IMR-90 (cell line): Measurements from ENCODE around the gene MGAT3. TPM values are rescaled to one million over a fixed set of nuclear protein-coding genes. Genes with fewer than 3 reads are reported as not detected.

ENCODE experiments used
- ATAC-seq: fragments of 200-7000 bp; cut with Tn5 transposase; 2 replicates; pipeline ENCODE4 v1.9.1; 2020; ENCODE audit warnings: low read depth, mild to moderate bottlenecking, moderate library complexity
- BruUV-seq: library from RNA; stranded (reverse); fragments of 400-500 nt; replicated peaks from 2 replicates; lab custom pipeline; 2021; lab: Mats Ljungman, UMichigan
- CTCF ChIA-PET: fragments of 300-600 bp; formaldehyde crosslinking; extraction: SDS; loops from one replicate; lab custom pipeline; 2021; ENCODE audit warnings: antibody characterized with exemption; lab: Yijun Ruan, JAX
- POLR2A ChIA-PET: fragments of 300-600 bp; sonication (Branson Sonifier 250); formaldehyde crosslinking; loops from one replicate; lab custom pipeline; 2022; ENCODE audit warnings: antibody characterized with exemption; ENCODE audit not compliant: unreplicated experiment; lab: Charles Lee
- DNase-seq: peaks from one replicate; pipeline ENCODE4 v3.0.0; 2013
- H2AFZ ChIP-seq: replicated peaks from 2 replicates; pipeline ENCODE3; 2013; ENCODE audit warnings: low read length, mild to moderate bottlenecking; ENCODE audit not compliant: poor library complexity
- H2AK5ac ChIP-seq: 2 replicates; pipeline ENCODE4 v1.6.1; 2013; ENCODE audit warnings: low read depth, low read length, inconsistent platforms
- H2AK9ac ChIP-seq: replicated peaks from 2 replicates; pipeline ENCODE3; 2013; ENCODE audit warnings: mild to moderate bottlenecking, low read depth, low read length, moderate library complexity; ENCODE audit not compliant: poor library complexity
- H2BK120ac ChIP-seq: 2 replicates; pipeline ENCODE4 v1.6.1; 2013; ENCODE audit warnings: low read depth, low read length, inconsistent platforms
- H2BK15ac ChIP-seq: 3 replicates; pipeline ENCODE4 v1.6.1; 2013; ENCODE audit warnings: low read depth, low read length, inconsistent platforms
- H2BK20ac ChIP-seq: 2 replicates; pipeline ENCODE4 v1.6.1; 2013; ENCODE audit warnings: low read depth, mild to moderate bottlenecking, inconsistent platforms, low read length, moderate library complexity
- H2BK5ac ChIP-seq: 2 replicates; pipeline ENCODE4 v1.6.1; 2013; ENCODE audit warnings: mild to moderate bottlenecking, low read depth, low read length, inconsistent platforms; ENCODE audit not compliant: poor library complexity, severe bottlenecking
- H3K14ac ChIP-seq: replicated peaks from 2 replicates; pipeline ENCODE4 v1.6.1; 2013; ENCODE audit warnings: low read depth, low read length, inconsistent platforms
- H3K18ac ChIP-seq: 2 replicates; pipeline ENCODE4 v1.6.1; 2013; ENCODE audit warnings: low read depth, low read length, control low read depth
- H3K23ac ChIP-seq: 2 replicates; pipeline ENCODE4 v1.6.1; 2013; ENCODE audit warnings: low read depth, low read length, inconsistent platforms
- H3K27ac ChIP-seq: 2 replicates; pipeline ENCODE4 v1.5.1; 2013; ENCODE audit warnings: mild to moderate bottlenecking, control low read depth, low read length; ENCODE audit not compliant: insufficient read depth
- H3K27me3 ChIP-seq: 2 replicates; pipeline ENCODE4 v1.6.1; 2013; ENCODE audit warnings: low read length; ENCODE audit not compliant: control insufficient read depth, insufficient read depth
- H3K36me3 ChIP-seq: 2 replicates; pipeline ENCODE4 v1.6.1; 2013; ENCODE audit warnings: low read length, mixed read lengths; ENCODE audit not compliant: control insufficient read depth, insufficient read depth
- H3K4ac ChIP-seq: 2 replicates; pipeline ENCODE4 v1.6.1; 2013; ENCODE audit warnings: low read depth, low read length, inconsistent platforms
- H3K4me1 ChIP-seq: 2 replicates; pipeline ENCODE4 v1.6.1; 2013; ENCODE audit warnings: low read length, mixed read lengths; ENCODE audit not compliant: control insufficient read depth, insufficient read depth
- H3K4me2 ChIP-seq: 2 replicates; pipeline ENCODE4 v1.6.1; 2013; ENCODE audit warnings: low read depth, mild to moderate bottlenecking, control low read depth, low read length, moderate library complexity
- H3K4me3 ChIP-seq: 2 replicates; pipeline ENCODE4 v1.5.1; 2013; ENCODE audit warnings: low read depth, mild to moderate bottlenecking, control low read depth, low read length, moderate library complexity; ENCODE audit not compliant: insufficient read depth
- H3K56ac ChIP-seq: 2 replicates; pipeline ENCODE4 v1.6.1; 2013; ENCODE audit warnings: low read length, inconsistent platforms; ENCODE audit not compliant: insufficient read depth; ENCODE audit errors: extremely low read depth
- H3K79me1 ChIP-seq, 2 experiments: 2 replicates each; pipeline ENCODE4 v1.6.1; 2013; ENCODE audit warnings: low read length in 2 of 2, inconsistent platforms in 1 of 2, low read depth in 1 of 2
- H3K9ac ChIP-seq: 2 replicates; pipeline ENCODE4 v1.6.1; 2013; ENCODE audit warnings: low read depth, low read length, control low read depth
- H3K9me1 ChIP-seq: 2 replicates; pipeline ENCODE4 v1.6.1; 2013; ENCODE audit warnings: low read length, inconsistent platforms; ENCODE audit not compliant: insufficient read depth
- H3K9me3 ChIP-seq: 2 replicates; pipeline ENCODE4 v1.6.1; 2013; ENCODE audit warnings: low read length; ENCODE audit not compliant: control insufficient read depth, insufficient read depth
- H4K20me1 ChIP-seq: 2 replicates; pipeline ENCODE4 v1.6.1; 2013; ENCODE audit warnings: low read length, inconsistent platforms; ENCODE audit not compliant: insufficient read depth
- H4K5ac ChIP-seq: 2 replicates; pipeline ENCODE4 v1.6.1; 2013; ENCODE audit warnings: mild to moderate bottlenecking, low read depth, low read length, control low read depth
- H4K8ac ChIP-seq, 2 experiments: 2 replicates each; pipeline ENCODE4 v1.6.1; 2013; ENCODE audit warnings: low read depth in 2 of 2, low read length in 2 of 2, control low read depth in 1 of 2, inconsistent platforms in 1 of 2
- H4K91ac ChIP-seq: 2 replicates; pipeline ENCODE4 v1.6.1; 2013; ENCODE audit warnings: low read depth, low read length, inconsistent platforms; ENCODE audit not compliant: insufficient read depth
- BHLHE40 ChIP-seq: fragments of 150-350 bp; IDR thresholded peaks from 2 replicates; pipeline ENCODE4 v1.6.1; 2016; ENCODE audit warnings: mild to moderate bottlenecking, low read depth, low read length
- CEBPB ChIP-seq: IDR thresholded peaks from 2 replicates; pipeline ENCODE4 v1.6.1; 2012; ENCODE audit warnings: low read depth, low read length, improper control_type of control experiment
- CHD1 ChIP-seq: IDR thresholded peaks from 2 replicates; pipeline ENCODE4 v1.6.1; 2012; ENCODE audit warnings: low read depth, low read length, improper control_type of control experiment
- ELK1 ChIP-seq: fragments of 150-350 bp; IDR thresholded peaks from 2 replicates; pipeline ENCODE4 v1.6.1; 2016; ENCODE audit warnings: low read depth, mild to moderate bottlenecking, low read length, moderate library complexity, borderline replicate concordance
- MAFK ChIP-seq: IDR thresholded peaks from 2 replicates; pipeline ENCODE4 v1.6.1; 2012; ENCODE audit warnings: low read depth, low read length, improper control_type of control experiment
- MAZ ChIP-seq: IDR thresholded peaks from 2 replicates; pipeline ENCODE4 v1.6.1; 2012; ENCODE audit warnings: low read depth, mild to moderate bottlenecking, low read length, improper control_type of control experiment, moderate library complexity, borderline replicate concordance
- MXI1 ChIP-seq: IDR thresholded peaks from 2 replicates; pipeline ENCODE4 v1.6.1; 2012; ENCODE audit warnings: low read depth, mild to moderate bottlenecking, low read length, moderate library complexity, borderline replicate concordance
- POLR2A ChIP-seq: IDR thresholded peaks from 2 replicates; pipeline ENCODE4 v1.6.1; 2012; ENCODE audit warnings: mild to moderate bottlenecking, low read depth, low read length
- RAD21 ChIP-seq: IDR thresholded peaks from 2 replicates; pipeline ENCODE4 v1.6.1; 2012; ENCODE audit warnings: low read length, improper control_type of control experiment
- RFX5 ChIP-seq: IDR thresholded peaks from 2 replicates; pipeline ENCODE4 v1.8.0; 2012; ENCODE audit warnings: low read depth, mild to moderate bottlenecking, low read length, moderate library complexity
- SMC3 ChIP-seq: fragments of 150-350 bp; IDR thresholded peaks from 2 replicates; pipeline ENCODE4 v1.6.1; 2016; ENCODE audit warnings: low read depth, mild to moderate bottlenecking, antibody characterized with exemption, low read length, moderate library complexity
- USF2 ChIP-seq: fragments of 150-350 bp; IDR thresholded peaks from 2 replicates; pipeline ENCODE4 v1.6.1; 2017; ENCODE audit warnings: mild to moderate bottlenecking, antibody characterized with exemption, low read length, low read depth
- WGBS, 2 experiments: methylation state at CpG; one replicate each; pipeline versions ENCODE4 v1.1.5 to v1.1.7; 2013; ENCODE audit warnings: missing lambda C conversion rate in 2 of 2; ENCODE audit not compliant: insufficient read length in 1 of 2; ENCODE audit errors: extremely low coverage in 2 of 2; 5-methylcytosine and 5-hydroxymethylcytosine counted together
- dilution Hi-C: fragments of 300-500 bp; cut with HindIII; formaldehyde crosslinking; loops from one replicate; pipeline ENCODE4 v1.14.3; 2018; ENCODE audit warnings: low sequenced_read_pairs; ENCODE audit not compliant: unreplicated experiment
- in situ Hi-C: fragments of 300-500 bp; cut with MboI; formaldehyde crosslinking; loops from 3 replicates; pipeline ENCODE4 v1.14.3; 2019; ENCODE audit warnings: low sequenced_read_pairs, inconsistent platforms, mixed read lengths
- intact Hi-C: fragments of 100-400 bp; cut with micrococcal nuclease; formaldehyde crosslinking; loops from 2 replicates; pipeline ENCODE4 v1.10.0; 2022
- polyA plus RNA-seq, 3 experiments: library from polyadenylated mRNA; depleted of rRNA; stranded (reverse); fragments of >200 nt; gene quantifications; 2 replicates each; pipeline ENCODE4 v1.2.3, GENCODE V29; 2012; ENCODE audit warnings: low replicate concordance in 1 of 3
- total RNA-seq: library from RNA; depleted of rRNA; stranded (reverse); fragments of >200 nt; gene quantifications from 2 replicates; pipeline ENCODE4 v1.2.3, GENCODE V29; 2012

Gene MGAT3
- total and polyA plus RNA-seq, 2 of the 4 experiments (the other 2 are of a cell fraction) = 0.36 to 1.1 TPM

GRCh38 chr22:39512026-39512425, 55.2 kb downstream of the MGAT3 start:
- no peak overlapping the region for H3K4me3 ChIP-seq
- no peak overlapping the region for H3K23ac ChIP-seq
- DNase-seq (no peak), ATAC-seq (no peak)
- H2AK5ac ChIP-seq = no peak overlapping the region
- no peak overlapping the region for H3K56ac ChIP-seq
- ChIA-PET CTCF (interaction anchor here (0.8 kb wide), 1 partner anchor 75 kb away, joined by 3 read pairs; no protein-coding TSS in a partner anchor), POLR2A (interaction anchor here (0.6 kb wide), 1 partner anchor 119 kb away, joined by 4 read pairs; no protein-coding TSS in a partner anchor)
- no peak overlapping the region for H2AK9ac ChIP-seq
- peaks cover 42 to 60% of the 10 kb centered on the region in 2 experiments for H3K79me1 ChIP-seq
- H4K5ac ChIP-seq = no peak overlapping the region
- no peak overlapping the region for H3K18ac ChIP-seq
- TF ChIP-seq RFX5 (no peak), RAD21 (no peak), BHLHE40 (no peak), MXI1 (no peak), POLR2A (no peak), CEBPB (no peak), ELK1 (no peak), CHD1 (no peak), SMC3 (no peak), MAFK (no peak), MAZ (no peak), USF2 (no peak)
- no peaks in the 10 kb centered on the region for H3K9me3 ChIP-seq
- H3K14ac ChIP-seq = no peak overlapping the region
- H4K8ac ChIP-seq = no peak overlapping the region
- no peaks in the 10 kb centered on the region for H3K27me3 ChIP-seq
- no peak overlapping the region for H3K27ac ChIP-seq
- peaks cover 57% of the 10 kb centered on the region for H3K36me3 ChIP-seq
- intact Hi-C loops (no loop called here), in situ Hi-C loops (loop anchor here (5.0 to 10.0 kb wide), 2 partner anchors 107 to 345 kb away; no protein-coding TSS in a partner anchor), dilution Hi-C loops (no loop called here)
- H4K20me1 ChIP-seq = peaks cover 38% of the 10 kb centered on the region
- no peak overlapping the region for H4K91ac ChIP-seq
- H2BK20ac ChIP-seq = no peak overlapping the region
- H2BK15ac ChIP-seq = no peak overlapping the region
- no peak overlapping the region for H2BK120ac ChIP-seq
- H2BK5ac ChIP-seq = no peak overlapping the region
- no peaks in the 10 kb centered on the region for H3K9me1 ChIP-seq
- 100% methylated on average over 4 of the region's 10 CpGs; no CpG with 5 or more reads in 1 of the 2 experiments for WGBS, 2 experiments
- no peak overlapping the region for H3K9ac ChIP-seq
- no peak overlapping the region for H2AFZ ChIP-seq
- H3K4me1 ChIP-seq = no peaks in the 10 kb centered on the region
- H3K4ac ChIP-seq = no peak overlapping the region
- H3K4me2 ChIP-seq = no peak overlapping the region
- no TSS peak for BruUV-seq
